Neural cell (in vitro differentiated cells): ENCODE results near the gene MYL12A. TPM values are rescaled to one million over a fixed set of nuclear protein-coding genes. Genes with fewer than 3 reads are reported as not detected.

Source experiments
- H2AFZ ChIP-seq: fragments of 200-600, 300-800 bp; sonication (generic), shearing (Covaris generic); 2 replicates; pipeline ENCODE4 v1.6.0; 2014; ENCODE audit warnings: low read depth, mild to moderate bottlenecking, antibody characterized with exemption, low read length, moderate library complexity
- H3F3A ChIP-seq: fragments of 200-600 bp; shearing (Covaris generic); 2 replicates; pipeline ENCODE4 v1.6.1; 2016; ENCODE audit warnings: mild to moderate bottlenecking, moderate library complexity, mixed read lengths, antibody characterized with exemption, low read length; ENCODE audit not compliant: insufficient read depth, poor library complexity, severe bottlenecking
- H3K27ac ChIP-seq: fragments of 200-600, 300-800 bp; sonication (generic), shearing (Covaris generic); 2 replicates; pipeline ENCODE4 v1.5.1; 2014; ENCODE audit warnings: mild to moderate bottlenecking, low read length, moderate library complexity
- H3K27me3 ChIP-seq: fragments of 300-800, 200-600 bp; sonication (generic), shearing (Covaris generic); 2 replicates; pipeline ENCODE4 v1.6.0; 2014; ENCODE audit warnings: mild to moderate bottlenecking, low read depth, low read length, moderate library complexity; ENCODE audit not compliant: insufficient read depth
- H3K36me3 ChIP-seq: fragments of 300-800, 200-600 bp; sonication (generic), shearing (Covaris generic); 2 replicates; pipeline ENCODE4 v1.5.1; 2014; ENCODE audit warnings: mild to moderate bottlenecking, antibody characterized with exemption, low read length, moderate library complexity; ENCODE audit not compliant: insufficient read depth
- H3K4me2 ChIP-seq: fragments of 300-800, 200-600 bp; sonication (generic), shearing (Covaris generic); 2 replicates; pipeline ENCODE4 v1.6.0; 2014; ENCODE audit warnings: mild to moderate bottlenecking, low read length
- H3K4me3 ChIP-seq: fragments of 300-800, 200-600 bp; sonication (generic), shearing (Covaris generic); 2 replicates; pipeline ENCODE4 v1.5.1; 2014; ENCODE audit warnings: mild to moderate bottlenecking, low read length, moderate library complexity
- H3K79me2 ChIP-seq: fragments of 200-600 bp; shearing (Covaris generic); replicated peaks from 2 replicates; pipeline ENCODE4 v1.6.0; 2014; ENCODE audit warnings: mild to moderate bottlenecking, low read length, moderate library complexity; ENCODE audit not compliant: insufficient read depth
- H3K9ac ChIP-seq: fragments of 300-800, 200-600 bp; sonication (generic), shearing (Covaris generic); 2 replicates; pipeline ENCODE4 v1.6.1; 2016; ENCODE audit warnings: mild to moderate bottlenecking, low read length, mixed read lengths
- H3K9me2 ChIP-seq: fragments of 200-600 bp; shearing (Covaris generic); 2 replicates; pipeline ENCODE4 v1.6.1; 2016; ENCODE audit warnings: mild to moderate bottlenecking, low read length, mixed read lengths; ENCODE audit not compliant: insufficient read depth
- H3K9me3 ChIP-seq: fragments of 200-600, 300-800 bp; sonication (generic), shearing (Covaris generic); 2 replicates; pipeline ENCODE4 v1.6.1; 2016; ENCODE audit warnings: mild to moderate bottlenecking, mixed run types, low read length, moderate library complexity, mixed read lengths
- H4K20me1 ChIP-seq: fragments of 200-600 bp; shearing (Covaris generic); 2 replicates; pipeline ENCODE4 v1.6.1; 2016; ENCODE audit warnings: mild to moderate bottlenecking, mixed run types; ENCODE audit not compliant: insufficient read depth
- CTCF ChIP-seq: fragments of 450-650 bp; IDR thresholded peaks from 2 replicates; pipeline ENCODE4 v1.5.1; 2014; ENCODE audit warnings: antibody characterized with exemption, mild to moderate bottlenecking, moderate library complexity; ENCODE audit not compliant: poor library complexity, severe bottlenecking
- EP300 ChIP-seq: fragments of 450-650 bp; conservative IDR thresholded peaks from 2 replicates; pipeline ENCODE4 v1.6.1; 2014; ENCODE audit warnings: antibody characterized with exemption, mild to moderate bottlenecking, moderate library complexity; ENCODE audit not compliant: poor library complexity, severe bottlenecking
- EZH2 ChIP-seq: fragments of 200-600, 300-800 bp; shearing (Covaris generic), sonication (generic); IDR thresholded peaks from 2 replicates; pipeline ENCODE4 v1.6.1; 2014; ENCODE audit warnings: antibody characterized with exemption, low read length, borderline replicate concordance, mild to moderate bottlenecking; ENCODE audit not compliant: insufficient read depth, poor library complexity, severe bottlenecking
- MXI1 ChIP-seq: fragments of 450-650 bp; conservative IDR thresholded peaks from 2 replicates; pipeline ENCODE4 v1.6.1; 2014; ENCODE audit warnings: antibody characterized with exemption, mild to moderate bottlenecking; ENCODE audit not compliant: poor library complexity, severe bottlenecking
- POLR2AphosphoS5 ChIP-seq: IDR thresholded peaks from 2 replicates; pipeline ENCODE4 v1.6.1; 2012
- RAD21 ChIP-seq: fragments of 450-650 bp; conservative IDR thresholded peaks from 2 replicates; pipeline ENCODE4 v1.6.1; 2014; ENCODE audit warnings: antibody characterized with exemption, mild to moderate bottlenecking, moderate library complexity
- REST ChIP-seq: IDR thresholded peaks from 2 replicates; pipeline ENCODE4 v1.6.1; 2012; ENCODE audit warnings: borderline replicate concordance
- SMC3 ChIP-seq: fragments of 450-650 bp; conservative IDR thresholded peaks from 2 replicates; pipeline ENCODE4 v1.6.1; 2014; ENCODE audit warnings: antibody characterized with exemption, mild to moderate bottlenecking, moderate library complexity; ENCODE audit not compliant: poor library complexity
- TAF1 ChIP-seq: IDR thresholded peaks from 2 replicates; pipeline ENCODE4 v1.6.1; 2012; ENCODE audit warnings: low read depth
- polyA plus RNA-seq: library from polyadenylated mRNA; depleted of rRNA; stranded (reverse); fragments of >200 nt; gene quantifications from 2 replicates; pipeline ENCODE4 v1.2.3, GENCODE V29; 2014

MYL12A gene
- polyA plus RNA-seq, 1 donor from 2014 or later = 62.7 TPM

GRCh38 chr18:3209859-3210569, 37.6 kb upstream of the MYL12A start:
- H3K4me2 ChIP-seq = no peak overlapping the region
- no peaks in the 10 kb centered on the region for H3K9me3 ChIP-seq
- no peaks in the 10 kb centered on the region for H3K9me2 ChIP-seq
- H3K27ac ChIP-seq = no peak overlapping the region
- no peaks in the 10 kb centered on the region for H3F3A ChIP-seq
- H3K9ac ChIP-seq = no peak overlapping the region
- no peaks in the 10 kb centered on the region for H3K79me2 ChIP-seq
- no peak for TF ChIP-seq POLR2AphosphoS5
- no peaks in the 10 kb centered on the region for H3K27me3 ChIP-seq
- H3K4me3 ChIP-seq = no peak overlapping the region
- H4K20me1 ChIP-seq = no peaks in the 10 kb centered on the region
- no peak overlapping the region for H2AFZ ChIP-seq
- no peaks in the 10 kb centered on the region for H3K36me3 ChIP-seq

- no peaks in the 10 kb centered on the region for H3K79me2 ChIP-seq
- peak overlapping the region; percentile 14 for H3K27ac ChIP-seq
- no peaks in the 10 kb centered on the region for H4K20me1 ChIP-seq
- H3K4me3 ChIP-seq = no peak overlapping the region
- no peak overlapping the region for H3K9ac ChIP-seq
- no peaks in the 10 kb centered on the region for H3K36me3 ChIP-seq
- no peak overlapping the region for H2AFZ ChIP-seq
- TF ChIP-seq REST (no peak), POLR2AphosphoS5 (peak; percentile 23)
- no peaks in the 10 kb centered on the region for H3K9me2 ChIP-seq
- H3K27me3 ChIP-seq = no peaks in the 10 kb centered on the region
- no peaks in the 10 kb centered on the region for H3F3A ChIP-seq
- H3K4me2 ChIP-seq = no peak overlapping the region
- no peaks in the 10 kb centered on the region for H3K9me3 ChIP-seq
Measured at GRCh38 chr18:3211236-3211992, 36.2 kb upstream of the MYL12A start.

- no peaks in the 10 kb centered on the region for H3K9me2 ChIP-seq
- no peak overlapping the region for H3K9ac ChIP-seq
- H3K36me3 ChIP-seq = no peaks in the 10 kb centered on the region
- no peak overlapping the region for H3K4me3 ChIP-seq
- H3K27ac ChIP-seq = no peak overlapping the region
- H3K79me2 ChIP-seq = no peaks in the 10 kb centered on the region
- no peaks in the 10 kb centered on the region for H3K27me3 ChIP-seq
- no peak for TF ChIP-seq SMC3
- no peak for TF ChIP-seq CTCF
- TF ChIP-seq EP300 = no peak
- no peak for TF ChIP-seq RAD21
- TF ChIP-seq EZH2 = no peak
- TF ChIP-seq TAF1 = no peak
- TF ChIP-seq POLR2AphosphoS5 = no peak
- no peak for TF ChIP-seq MXI1
- no peak for TF ChIP-seq REST
- H2AFZ ChIP-seq = no peak overlapping the region
- H4K20me1 ChIP-seq = no peaks in the 10 kb centered on the region
- no peaks in the 10 kb centered on the region for H3F3A ChIP-seq
- no peaks in the 10 kb centered on the region for H3K9me3 ChIP-seq
- no peak overlapping the region for H3K4me2 ChIP-seq
Measured at GRCh38 chr18:3212657-3213056, 34.9 kb upstream of the MYL12A start.
